Umbilical cord (tissue), 2 donors: Measurements from ENCODE around the gene SF3B2. TPM values are rescaled to one million over a fixed set of nuclear protein-coding genes. Genes with fewer than 3 reads are reported as not detected.
A peak's percentile ranks its signal among the peaks of the same experiment; 100 is the strongest.
"Not testable (repeated sequence)": the region's sequence is repeated elsewhere in the genome, so short reads cannot be mapped to it uniquely, and the experiment has no call there.

ENCODE experiments used
- DNase-seq: peaks from one replicate; pipeline ENCODE4 v3.0.0-alpha.2; 2015; ENCODE audit warnings: low spot score
- total RNA-seq: library from RNA; depleted of rRNA; stranded (reverse); fragments of >200 nt; gene quantifications from one replicate; pipeline ENCODE4 v1.2.3, GENCODE V29; 2014; ENCODE audit warnings: low replicate concordance; ENCODE audit not compliant: insufficient read depth

Gene SF3B2, protein sequence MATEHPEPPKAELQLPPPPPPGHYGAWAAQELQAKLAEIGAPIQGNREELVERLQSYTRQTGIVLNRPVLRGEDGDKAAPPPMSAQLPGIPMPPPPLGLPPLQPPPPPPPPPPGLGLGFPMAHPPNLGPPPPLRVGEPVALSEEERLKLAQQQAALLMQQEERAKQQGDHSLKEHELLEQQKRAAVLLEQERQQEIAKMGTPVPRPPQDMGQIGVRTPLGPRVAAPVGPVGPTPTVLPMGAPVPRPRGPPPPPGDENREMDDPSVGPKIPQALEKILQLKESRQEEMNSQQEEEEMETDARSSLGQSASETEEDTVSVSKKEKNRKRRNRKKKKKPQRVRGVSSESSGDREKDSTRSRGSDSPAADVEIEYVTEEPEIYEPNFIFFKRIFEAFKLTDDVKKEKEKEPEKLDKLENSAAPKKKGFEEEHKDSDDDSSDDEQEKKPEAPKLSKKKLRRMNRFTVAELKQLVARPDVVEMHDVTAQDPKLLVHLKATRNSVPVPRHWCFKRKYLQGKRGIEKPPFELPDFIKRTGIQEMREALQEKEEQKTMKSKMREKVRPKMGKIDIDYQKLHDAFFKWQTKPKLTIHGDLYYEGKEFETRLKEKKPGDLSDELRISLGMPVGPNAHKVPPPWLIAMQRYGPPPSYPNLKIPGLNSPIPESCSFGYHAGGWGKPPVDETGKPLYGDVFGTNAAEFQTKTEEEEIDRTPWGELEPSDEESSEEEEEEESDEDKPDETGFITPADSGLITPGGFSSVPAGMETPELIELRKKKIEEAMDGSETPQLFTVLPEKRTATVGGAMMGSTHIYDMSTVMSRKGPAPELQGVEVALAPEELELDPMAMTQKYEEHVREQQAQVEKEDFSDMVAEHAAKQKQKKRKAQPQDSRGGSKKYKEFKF
- total RNA-seq: 86.2 TPM

DNA sequence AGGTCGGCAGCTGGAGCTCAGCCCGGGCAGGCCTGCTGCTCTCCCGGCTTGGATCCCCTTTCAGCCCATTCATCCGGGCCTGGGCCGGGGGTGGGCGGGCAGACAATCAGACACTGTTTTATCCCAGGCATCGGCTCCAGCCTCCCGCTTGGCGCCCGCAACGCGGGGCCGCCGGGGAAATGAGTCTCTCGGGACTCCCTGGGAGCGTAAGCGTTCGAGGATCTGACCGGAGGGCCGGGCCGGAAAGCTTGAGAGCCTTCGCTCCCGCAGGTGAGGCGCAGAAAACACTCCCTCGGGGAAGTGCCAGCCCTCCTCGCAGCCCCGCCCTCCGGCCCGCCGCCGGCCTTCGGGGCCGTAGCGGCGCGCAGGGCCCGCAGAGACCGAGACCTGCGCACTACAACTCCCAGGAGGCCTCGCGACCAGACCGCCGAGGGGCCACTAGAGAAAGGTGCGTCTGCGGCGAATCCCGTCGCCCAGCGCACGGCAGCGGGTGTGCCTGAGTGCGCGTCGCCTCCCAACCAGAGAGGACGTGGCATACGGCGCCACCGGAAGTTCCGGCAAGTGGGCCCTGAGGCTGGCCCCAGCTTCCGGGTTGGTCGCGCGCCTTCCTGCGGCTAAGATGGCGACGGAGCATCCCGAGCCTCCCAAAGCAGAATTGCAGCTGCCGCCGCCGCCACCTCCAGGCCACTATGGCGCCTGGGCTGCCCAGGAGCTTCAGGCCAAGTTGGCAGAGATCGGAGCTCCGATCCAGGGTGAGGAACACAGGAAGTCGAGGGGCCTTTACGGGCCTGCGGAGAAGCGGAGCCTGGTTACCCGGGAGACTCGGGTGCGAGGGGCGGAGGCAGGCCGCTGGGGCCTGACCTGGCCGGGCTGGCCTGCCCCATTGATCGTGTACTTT lies at the start of gene SF3B2:
TSS of gene SF3B2 (plus strand) at position 599 of the 898 bp plus-strand sequence. CDS start at position 620, 21 bp downstream.
- peak; percentile 99 for DNase-seq

GRCh38 chr11:66002648-66003225 lies 49.4 kb upstream of the SF3B2 start:
- no peak for DNase-seq

DNA sequence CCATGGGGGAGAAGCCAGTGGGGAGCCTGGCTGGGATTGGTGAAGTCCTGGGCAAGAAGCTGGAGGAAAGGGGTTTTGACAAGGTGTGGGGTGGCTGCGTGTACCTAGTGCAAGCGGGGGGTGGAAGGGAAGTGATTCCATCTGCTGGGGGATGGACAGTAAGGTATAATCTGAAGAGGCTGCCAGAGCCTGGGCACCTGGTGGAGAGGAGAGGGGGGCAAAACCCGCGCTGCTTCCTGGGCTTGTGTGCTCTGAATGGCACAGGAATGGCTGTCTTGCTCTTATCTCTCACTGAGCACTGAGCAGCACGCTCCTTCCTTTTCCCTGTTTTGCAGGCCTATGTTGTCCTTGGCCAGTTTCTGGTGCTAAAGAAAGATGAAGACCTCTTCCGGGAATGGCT lies 48.9 kb upstream of the SF3B2 start:
- DNase-seq: no peak

DNA sequence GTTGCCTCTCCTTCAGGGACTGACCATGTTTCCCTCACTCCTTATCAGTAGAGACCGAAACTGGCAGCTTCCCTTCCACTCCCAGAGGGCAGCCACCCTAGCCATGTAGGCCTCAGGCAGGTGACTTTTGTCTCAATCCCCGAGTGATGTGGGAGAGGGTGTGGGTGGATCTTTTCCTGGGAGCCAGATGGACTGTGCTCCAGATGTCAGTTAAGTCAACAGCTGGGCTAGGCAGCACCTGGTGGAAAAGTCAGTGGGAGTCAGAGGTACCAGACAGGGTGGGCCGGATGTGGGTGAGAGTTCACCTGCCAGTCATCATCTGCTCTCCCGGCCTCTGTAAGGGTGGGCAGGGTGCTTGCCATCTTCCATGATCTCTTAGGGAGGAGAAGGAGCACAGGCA lies 48.0 kb upstream of the SF3B2 start:
- DNase-seq: no peak

- DNase-seq: no peak
These were observed 45.9 kb upstream of the SF3B2 start for GRCh38 chr11:66006134-66006890.

DNA sequence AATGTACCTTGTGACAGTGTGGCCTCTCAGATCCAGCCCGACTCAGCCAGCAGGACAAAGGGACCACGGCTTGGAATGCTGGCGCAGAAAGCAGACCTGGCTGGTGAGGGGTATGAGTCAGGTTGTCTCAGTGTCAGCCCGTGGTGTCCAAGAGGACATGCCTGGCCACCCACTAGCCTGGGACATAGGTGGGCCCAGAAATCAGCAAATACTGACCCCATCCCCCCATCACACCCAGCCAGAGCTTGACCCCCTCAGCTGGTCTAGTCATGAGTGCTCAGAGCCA lies 45.3 kb upstream of the SF3B2 start:
- no peak for DNase-seq

DNA sequence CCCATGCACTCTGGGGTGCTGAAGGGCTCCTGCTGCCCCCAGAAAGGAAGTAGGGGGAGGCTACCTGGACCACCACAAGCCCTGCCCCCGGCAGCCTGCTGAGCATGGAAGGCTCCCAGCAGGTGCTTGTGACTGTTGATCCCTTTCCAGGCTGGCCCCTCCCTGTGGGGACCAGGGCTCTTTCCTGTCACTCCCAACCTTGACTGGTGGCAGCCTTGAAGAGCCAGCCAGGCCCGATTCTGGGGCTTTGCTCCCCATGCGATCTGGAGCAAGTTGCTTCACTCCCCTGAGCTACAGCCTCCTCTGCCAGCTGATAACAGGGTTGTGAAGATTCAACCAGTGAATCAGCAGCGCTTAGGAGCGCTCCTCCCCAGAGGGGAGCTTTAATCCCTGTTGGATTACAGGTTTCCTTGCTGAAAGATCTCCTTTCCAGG lies 44.9 kb upstream of the SF3B2 start:
- peak; percentile 78 for DNase-seq

- DNase-seq: no peak
These were observed 44.1 kb upstream of the SF3B2 start for GRCh38 chr11:66008095-66008467.

- no peak for DNase-seq
These were observed 43.6 kb upstream of the SF3B2 start for GRCh38 chr11:66008468-66009101.

DNA sequence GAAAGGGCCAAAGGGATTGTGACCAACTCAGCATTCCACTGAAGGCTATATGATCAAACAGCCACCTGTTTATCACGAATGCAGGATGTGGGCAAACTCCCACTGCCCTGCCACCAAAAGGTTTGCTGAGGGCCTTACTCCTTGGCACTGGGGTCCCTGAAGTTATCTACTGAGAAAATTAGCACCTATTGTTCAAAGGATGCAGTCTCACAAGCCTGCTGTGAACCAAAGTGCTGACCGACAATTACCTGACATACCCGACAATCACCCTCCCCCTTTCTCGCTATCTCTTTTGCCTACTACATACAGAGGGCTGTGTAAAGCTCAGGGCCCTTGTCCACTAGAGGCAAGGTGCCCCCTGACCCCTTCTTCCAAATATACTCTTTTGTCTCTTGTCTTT lies 42.1 kb upstream of the SF3B2 start:
- not testable (repeated sequence) for DNase-seq

GRCh38 chr11:66011239-66011784 lies 40.9 kb upstream of the SF3B2 start:
- DNase-seq: peak; percentile 31

- no peak for DNase-seq
These were observed 40.3 kb upstream of the SF3B2 start, which contains the start of gene CST6 for GRCh38 chr11:66011785-66012303. CST6 (plus strand) TSS chr11:66012008; CDS start chr11:66012045, 37 bp downstream.

DNA sequence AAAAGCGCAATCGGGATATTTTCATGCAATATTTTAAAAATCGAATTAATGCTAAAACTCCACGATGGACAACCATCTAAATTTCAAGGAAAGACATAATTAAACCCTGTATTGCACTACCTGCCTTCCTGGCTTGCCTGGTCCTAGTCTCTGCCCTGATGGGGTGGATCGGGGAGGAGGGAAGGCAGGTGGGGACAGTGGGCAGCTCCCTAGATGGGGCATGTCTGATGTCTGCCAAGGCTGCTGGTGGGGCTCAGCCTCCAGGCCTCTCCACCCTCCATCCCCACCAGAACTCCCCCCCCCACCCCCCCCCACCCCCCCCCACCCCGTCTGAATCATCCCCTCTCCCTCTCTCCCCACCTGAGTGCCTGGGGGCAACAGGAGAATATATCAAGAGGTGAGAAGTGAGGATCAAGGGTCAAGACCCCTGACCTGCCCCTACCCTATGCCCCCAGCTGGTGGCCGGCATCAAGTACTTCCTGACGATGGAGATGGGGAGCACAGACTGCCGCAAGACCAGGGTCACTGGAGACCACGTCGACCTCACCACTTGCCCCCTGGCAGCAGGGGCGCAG lies 39.7 kb upstream of the SF3B2 start:
- DNase-seq: no peak

DNA sequence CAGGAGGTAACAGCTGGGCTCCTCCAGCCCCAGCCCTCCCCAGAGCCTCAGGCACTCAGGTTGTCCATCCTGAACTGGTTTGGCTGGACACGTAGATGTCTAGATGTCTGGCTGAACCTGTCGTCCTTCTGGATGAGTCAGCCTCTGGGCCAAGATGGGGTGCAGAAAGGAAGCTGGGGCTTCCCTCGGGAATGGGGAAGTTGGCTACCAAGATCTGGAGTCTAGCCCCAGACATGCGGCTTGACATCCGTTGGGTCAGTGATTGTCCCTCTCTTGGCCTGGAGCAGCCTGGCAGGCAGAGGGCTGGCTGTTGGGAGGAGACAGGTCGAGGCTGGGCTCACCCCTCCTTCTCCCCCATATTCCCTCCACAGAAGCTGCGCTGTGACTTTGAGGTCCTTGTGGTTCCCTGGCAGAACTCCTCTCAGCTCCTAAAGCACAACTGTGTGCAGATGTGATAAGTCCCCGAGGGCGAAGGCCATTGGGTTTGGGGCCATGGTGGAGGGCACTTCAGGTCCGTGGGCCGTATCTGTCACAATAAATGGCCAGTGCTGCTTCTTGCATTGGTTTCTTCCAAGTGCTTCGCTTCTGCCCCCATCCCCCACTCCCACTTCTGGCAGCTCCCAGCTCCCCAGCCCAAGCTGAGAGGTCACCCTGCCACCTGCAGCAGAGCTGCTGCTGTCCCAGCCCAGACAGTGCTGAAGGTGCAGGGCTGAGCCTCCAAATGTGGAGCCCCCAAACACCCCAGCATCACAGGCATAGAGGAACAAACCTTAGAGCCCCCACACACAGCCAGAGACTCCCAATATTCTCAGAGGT lies 39.0 kb upstream of the SF3B2 start:
- no peak for DNase-seq

- DNase-seq: no peak
These were observed 38.4 kb upstream of the SF3B2 start for GRCh38 chr11:66013762-66014100.

DNA sequence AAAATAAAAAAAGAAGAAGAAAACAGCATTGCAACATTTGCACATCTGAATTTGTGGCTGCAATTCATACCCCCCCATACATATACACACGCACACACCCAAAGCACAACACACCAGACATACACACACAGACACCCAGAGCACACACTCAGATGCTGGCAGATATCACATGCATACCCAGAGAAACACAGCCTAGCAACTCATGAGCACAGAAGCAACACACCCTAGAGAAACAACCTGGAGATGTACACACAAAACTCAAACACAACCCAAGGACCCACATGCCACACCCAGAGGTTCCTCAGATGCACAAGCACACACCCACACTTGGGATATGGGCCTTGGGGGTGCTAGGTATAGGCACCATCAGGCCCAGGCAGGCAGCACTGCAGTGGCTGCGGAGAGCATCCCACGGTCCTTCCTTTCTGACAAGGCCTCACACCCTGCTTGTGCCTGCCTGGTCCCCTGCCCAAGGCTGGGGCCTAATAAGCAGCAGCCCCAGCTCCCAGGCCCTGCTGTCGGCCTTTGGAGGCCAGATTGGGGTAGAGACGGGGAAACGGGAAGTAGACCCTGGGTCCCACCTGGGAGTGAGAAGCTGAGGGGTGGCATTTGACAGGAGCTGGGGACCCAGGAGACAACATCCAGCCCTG lies 37.2 kb upstream of the SF3B2 start:
- no peak for DNase-seq

DNA sequence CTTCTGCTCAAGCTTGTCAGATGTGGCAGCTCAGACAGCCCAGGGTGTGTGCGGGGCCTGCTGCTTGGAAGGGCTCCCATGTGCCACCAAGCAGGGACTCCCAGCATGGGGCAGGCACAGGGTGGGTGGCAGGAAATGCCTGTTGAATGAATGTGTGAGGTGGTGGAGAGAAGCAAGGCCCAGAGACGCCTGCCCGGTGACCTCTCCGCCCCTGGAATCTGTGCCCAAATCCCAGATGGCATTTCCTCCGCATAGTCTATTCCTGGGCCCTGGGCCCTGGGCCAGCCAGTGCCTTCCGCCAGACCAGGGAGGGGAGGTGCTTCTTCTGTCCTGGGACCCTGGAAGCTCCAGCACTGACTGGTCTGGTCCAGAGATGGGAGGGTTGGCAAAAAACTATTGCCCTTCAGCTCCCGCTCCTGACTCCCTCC lies 36.7 kb upstream of the SF3B2 start:
- peak; percentile 44 for DNase-seq
